DLD1 (cell line): ENCODE data around the gene SLC15A5.

Experiments
- in situ Hi-C: cut with HindIII; loops from 2 replicates; pipeline ENCODE4 v1.10.0; 2017; ENCODE audit warnings: low sequenced_read_pairs

SLC15A5 gene

DNA sequence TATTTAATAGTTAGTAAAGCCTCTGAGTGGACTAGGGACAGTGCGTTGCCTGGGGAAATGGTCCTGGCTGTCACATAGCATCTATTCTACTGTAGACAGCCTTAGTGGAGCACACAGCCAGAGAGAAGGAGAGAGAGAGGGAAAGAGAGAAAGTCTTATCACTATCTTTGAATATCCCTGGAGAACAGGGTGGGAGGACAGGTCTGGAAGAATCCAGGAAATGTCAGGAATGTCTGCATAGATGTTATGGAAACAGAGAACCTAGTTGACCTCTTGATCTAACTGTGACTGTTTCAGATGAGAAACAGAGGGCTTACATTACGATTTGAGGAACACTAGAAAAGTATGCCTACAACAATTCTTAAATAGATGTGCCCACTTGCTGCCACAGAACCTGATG is 92.8 kb downstream of the SLC15A5 start:
- in situ Hi-C loops, result no loop called here

DNA sequence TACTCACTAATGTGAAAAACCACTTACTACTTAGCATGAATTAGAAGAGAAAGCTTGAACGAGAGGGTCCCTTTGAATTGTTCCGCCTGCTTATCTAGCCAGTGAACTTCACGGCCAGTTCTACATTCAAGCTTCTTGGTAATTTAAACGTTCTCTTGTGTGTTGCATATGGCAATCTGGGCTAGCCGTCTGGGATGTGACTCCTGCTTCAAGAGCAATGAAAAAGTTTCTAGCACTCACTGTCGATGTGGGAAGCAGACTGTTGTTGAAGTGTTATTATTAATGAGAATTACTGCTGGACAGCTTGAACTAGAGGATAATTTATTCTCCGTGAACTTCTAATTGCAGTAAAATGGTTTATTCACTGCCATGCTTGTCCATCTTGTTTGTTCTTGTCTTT is 93.9 kb downstream of the SLC15A5 start:
- in situ Hi-C loops, result no loop called here

DNA sequence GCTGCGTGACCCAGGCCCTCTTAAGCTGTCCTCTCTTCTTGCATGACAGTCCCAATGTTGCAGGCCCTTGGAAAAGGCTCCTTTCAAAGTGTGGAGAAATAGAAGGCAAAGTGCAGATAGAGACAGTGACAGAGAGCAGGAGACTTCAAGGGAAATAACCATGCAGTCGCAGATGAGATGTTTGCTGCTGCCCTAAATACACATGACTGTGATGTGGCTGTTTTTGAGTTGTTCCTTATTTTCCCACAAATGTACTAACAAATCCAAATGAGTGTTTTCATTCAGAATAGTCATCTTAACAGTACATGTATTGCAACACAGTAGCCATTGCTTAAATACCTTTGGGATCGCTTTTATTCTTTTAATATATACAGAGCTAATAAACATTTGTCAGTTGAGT is 101.6 kb downstream of the SLC15A5 start:
- in situ Hi-C loops, result no loop called here

GRCh38 chr12:16174282-16174681 is 103.2 kb downstream of the SLC15A5 start:
- in situ Hi-C loops, result loop anchor here (25.0 kb wide), 1 partner anchor 188 kb away; no protein-coding TSS in a partner anchor

DNA sequence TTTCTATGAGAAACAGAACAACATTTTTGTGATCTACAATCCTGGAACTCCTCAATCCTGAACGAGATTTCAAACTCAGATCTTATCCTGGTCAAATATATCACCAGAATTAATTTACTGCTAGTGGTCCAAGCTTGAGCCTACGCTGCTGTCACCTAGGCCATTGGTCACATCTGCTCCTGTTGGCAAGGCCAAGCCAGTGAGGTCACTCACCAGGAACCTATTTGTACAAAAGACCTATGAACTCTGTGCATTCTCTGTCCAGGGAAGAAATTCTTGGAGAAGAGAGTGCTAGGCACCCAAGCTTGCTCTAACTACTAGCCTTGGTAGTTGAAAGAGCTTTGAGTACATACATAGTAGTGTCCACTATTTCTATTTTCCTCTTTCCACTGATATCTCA is 106.1 kb downstream of the SLC15A5 start:
- in situ Hi-C loops, result loop anchor here (25.0 kb wide), 1 partner anchor 191 kb away; no protein-coding TSS in a partner anchor

GRCh38 chr12:16168078-16168477 is 109.4 kb downstream of the SLC15A5 start:
- in situ Hi-C loops, result loop anchor here (25.0 kb wide), 1 partner anchor 194 kb away; no protein-coding TSS in a partner anchor

DNA sequence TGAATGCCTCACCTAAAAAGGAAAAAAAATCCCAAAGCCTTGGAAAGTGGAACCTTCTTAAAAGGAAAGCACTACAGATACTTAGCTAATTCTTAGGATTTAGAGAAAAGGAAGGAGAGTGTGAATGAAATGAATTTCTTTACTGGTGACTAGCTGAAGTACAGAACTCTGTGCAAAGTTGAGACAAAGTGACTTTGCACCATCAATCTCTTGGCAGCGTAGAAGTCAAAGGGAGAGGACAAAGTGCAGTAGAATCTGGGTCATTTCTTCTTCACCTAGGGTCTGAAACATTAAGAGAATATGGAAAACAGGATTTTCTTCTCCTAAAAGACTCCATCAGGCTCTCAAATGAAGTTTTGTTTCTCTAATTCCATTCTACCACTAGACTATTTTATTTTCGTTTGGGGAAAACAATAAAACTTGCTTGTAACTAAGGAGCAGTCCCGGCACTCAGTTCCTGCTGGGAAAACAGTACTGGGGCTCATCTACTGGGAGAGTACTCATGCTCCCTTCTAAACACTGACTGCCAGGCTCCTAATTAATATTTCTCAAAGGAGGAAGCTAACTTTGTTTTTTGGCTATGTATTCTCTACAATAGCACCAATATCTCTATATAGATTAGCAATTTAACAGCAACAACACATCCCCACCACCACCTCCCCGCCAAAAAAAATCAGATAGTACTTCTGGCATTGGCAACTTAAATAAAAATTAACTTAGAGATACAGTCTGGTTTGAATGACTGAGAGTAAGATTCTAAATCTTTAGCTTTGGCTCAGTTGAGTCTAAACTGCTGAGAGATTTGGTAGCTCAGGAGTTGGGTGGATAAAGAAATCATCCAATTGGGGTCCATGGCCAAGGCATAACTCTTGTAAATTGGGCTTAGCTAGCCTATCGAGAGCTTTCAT is 110.7 kb downstream of the SLC15A5 start:
- in situ Hi-C loops, result loop anchor here (25.0 kb wide), 1 partner anchor 195 kb away; no protein-coding TSS in a partner anchor

DNA sequence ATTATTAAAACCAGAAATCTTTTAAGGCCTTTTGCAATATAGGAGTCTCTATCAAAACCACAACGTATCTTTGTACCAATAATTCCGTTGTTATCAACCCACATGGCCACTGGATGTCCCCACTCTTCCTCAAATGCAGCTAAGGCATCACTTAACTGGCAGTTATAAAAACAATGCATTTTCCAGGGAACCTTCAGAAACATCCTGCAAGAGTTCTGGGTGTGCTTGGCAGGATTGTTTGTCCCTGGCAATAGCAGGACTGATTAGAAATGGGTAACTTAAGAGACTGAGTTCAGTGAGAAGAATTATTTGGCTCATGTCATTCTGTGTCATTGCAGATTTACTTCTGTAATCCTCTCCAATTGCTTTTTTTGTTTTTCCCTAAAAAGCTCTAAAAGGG is 112.0 kb downstream of the SLC15A5 start:
- in situ Hi-C loops, result loop anchor here (25.0 kb wide), 1 partner anchor 197 kb away; no protein-coding TSS in a partner anchor

- in situ Hi-C loops, result loop anchor here (25.0 kb wide), 1 partner anchor 198 kb away; no protein-coding TSS in a partner anchor
These were observed 113.6 kb downstream of the SLC15A5 start for GRCh38 chr12:16163901-16164300.

DNA sequence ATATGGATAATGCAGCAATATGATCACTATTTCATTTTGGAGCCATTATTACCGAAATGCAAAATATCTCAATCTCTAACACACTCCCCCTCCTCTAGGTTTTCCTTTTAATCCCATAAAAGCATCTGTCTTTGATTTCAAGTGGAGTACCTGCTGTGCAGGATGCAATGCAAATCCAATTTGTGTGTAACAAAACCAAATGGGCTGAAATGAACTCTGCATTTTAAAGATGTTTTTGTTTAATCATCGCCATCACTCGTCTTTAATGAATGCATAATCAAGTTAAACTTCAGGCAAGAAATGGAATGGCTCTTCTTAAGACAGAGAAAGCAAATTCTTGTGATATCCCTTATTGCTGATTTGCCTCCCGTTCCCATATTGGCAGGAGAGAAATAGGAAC is 114.3 kb downstream of the SLC15A5 start:
- in situ Hi-C loops, result loop anchor here (25.0 kb wide), 1 partner anchor 199 kb away; no protein-coding TSS in a partner anchor

DNA sequence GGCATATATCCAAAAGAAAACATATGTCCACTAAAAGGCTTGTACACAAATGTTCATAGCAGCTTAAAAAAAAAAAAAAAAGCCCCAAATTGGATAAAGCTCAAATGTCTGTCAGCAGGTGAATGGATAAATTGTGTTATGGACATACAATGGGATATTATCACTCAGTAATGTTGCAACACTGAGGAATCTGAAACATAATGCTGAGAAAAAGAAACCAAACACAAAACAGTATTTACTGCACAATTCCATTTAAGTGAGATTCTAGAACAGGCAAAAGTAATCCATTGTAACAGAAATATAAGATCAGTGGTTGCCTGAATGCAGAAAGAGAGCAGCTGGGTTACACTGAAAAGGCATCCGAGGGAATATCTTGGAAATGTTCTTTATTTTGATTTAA is 117.9 kb downstream of the SLC15A5 start:
- in situ Hi-C loops, result loop anchor here (25.0 kb wide), 1 partner anchor 203 kb away; no protein-coding TSS in a partner anchor

DNA sequence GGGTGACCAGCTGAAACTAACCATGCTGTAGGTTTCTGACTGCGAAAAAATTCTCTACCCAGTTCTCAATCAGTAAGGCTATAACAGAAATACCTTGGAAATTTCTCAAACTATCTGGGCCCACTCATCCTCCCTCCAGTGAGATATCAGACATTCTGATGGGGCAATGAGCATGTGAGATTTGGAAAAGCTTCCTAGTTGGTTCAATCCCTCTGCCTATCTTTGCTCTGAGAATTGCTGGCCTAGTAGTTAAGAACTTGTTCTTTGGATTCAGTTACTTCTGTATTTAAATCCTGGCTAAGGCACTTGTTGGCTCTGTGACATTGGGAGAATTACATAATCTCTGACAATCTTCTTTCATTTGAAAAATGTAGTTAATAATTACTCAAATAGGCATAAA is 119.4 kb downstream of the SLC15A5 start:
- in situ Hi-C loops, result loop anchor here (25.0 kb wide), 1 partner anchor 204 kb away; no protein-coding TSS in a partner anchor

DNA sequence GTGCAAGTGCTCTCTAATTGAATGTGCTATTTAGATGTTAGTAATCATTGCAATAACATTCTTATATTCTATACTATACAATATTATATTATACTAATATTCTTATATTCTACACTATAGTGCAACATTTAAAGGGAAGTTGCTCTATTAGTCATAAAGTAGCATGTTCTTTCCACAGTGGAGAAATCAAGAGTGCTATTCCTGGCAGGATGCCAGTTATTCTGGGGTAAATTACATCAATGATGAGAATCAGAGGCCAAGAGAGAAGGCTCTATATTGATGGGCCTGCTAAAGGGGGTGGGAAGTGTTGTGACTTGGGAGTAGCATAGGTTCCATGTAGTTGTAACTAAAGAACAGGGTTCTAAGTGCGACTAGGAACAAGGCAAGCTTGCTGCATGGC is 121.5 kb downstream of the SLC15A5 start:
- in situ Hi-C loops, result loop anchor here (25.0 kb wide), 1 partner anchor 206 kb away; no protein-coding TSS in a partner anchor

- in situ Hi-C loops, result loop anchor here (25.0 kb wide), 1 partner anchor 207 kb away; no protein-coding TSS in a partner anchor
These were observed 122.5 kb downstream of the SLC15A5 start for GRCh38 chr12:16154990-16155389.

GRCh38 chr12:16152885-16153673 is 124.4 kb downstream of the SLC15A5 start:
- in situ Hi-C loops, result loop anchor here (25.0 kb wide), 1 partner anchor 209 kb away; no protein-coding TSS in a partner anchor

DNA sequence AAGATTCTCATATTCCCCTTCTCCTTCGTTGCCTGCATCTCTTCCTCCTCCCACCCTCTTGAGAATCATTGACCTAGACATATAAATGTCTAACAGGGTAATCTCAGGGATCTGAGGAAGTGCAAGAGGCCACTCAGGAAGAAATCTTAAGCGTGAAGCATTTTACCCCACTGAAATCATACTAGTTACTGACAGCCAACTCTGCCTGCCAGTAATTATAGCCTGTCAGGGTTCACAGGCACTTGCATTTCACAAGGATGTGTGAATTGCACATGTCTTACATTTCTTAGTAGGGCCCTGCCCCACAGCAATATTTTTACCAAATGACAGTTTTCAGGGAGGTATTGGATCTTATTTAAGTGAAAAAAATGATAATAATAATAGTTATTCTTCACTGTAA is 127.2 kb downstream of the SLC15A5 start:
- in situ Hi-C loops, result loop anchor here (25.0 kb wide), 1 partner anchor 212 kb away; no protein-coding TSS in a partner anchor

GRCh38 chr12:16148938-16149337 is 128.5 kb downstream of the SLC15A5 start:
- in situ Hi-C loops, result no loop called here
